ENCODE results near the gene ARID3A. TPM values are rescaled to one million over a fixed set of nuclear protein-coding genes. Genes with fewer than 3 reads are reported as not detected.

ARID3A gene
- total RNA-seq, 1 experiment from 2014 or later = 12.2 TPM

DNA sequence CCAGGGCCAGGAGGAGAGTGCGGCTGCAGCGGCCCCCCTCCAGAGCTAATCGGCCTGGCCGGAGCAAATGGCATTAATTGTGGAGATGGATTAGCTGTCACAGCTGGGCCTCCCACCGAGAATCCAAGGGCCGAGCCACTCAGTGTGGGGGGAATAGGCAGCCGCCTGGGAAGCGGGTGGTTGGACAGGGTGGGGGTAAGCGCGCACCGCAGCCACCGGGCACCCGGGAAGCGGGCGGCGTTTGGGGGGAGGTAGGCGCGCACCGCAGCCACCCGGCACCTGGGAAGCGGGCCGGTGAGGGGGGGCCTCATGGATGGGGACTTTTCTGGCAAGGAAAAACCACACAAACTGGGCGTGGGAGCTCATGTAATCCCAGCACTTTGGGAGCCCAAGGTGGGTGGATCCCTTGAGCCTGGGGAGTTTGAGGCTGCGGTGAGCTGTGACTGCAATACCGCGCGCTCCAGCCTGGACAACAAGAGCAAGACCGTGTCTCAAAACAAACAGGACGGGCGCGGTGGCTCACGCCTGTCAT lies 22.5 kb upstream of the ARID3A start:
- no peak for DNase-seq (ENCODE audit: low read depth)
- in situ Hi-C loops (cut with HindIII; ENCODE audit: low pct_unique_long_range_greater_than_20kb, low sequenced_read_pairs) = no loop called here

DNA sequence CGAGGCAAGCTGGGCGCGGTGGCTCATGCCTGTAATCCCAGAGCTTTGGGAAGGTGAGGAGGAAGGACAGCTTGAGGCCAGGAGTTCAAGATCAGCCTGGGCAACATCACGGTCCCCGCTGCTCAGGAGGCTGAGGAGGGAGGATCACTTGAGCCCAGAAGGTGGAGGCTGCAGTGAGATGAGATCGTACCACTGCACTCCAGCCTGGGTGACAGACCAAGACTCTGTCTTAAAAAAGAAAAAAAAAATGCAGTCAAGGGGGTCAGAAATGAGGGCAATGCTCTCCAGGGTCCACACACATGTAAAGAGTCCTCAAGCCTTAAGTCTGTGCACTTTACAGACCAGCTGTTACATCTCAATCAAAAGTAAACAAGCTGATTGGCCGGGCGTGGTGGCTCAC lies 21.3 kb upstream of the ARID3A start:
- in situ Hi-C loops (cut with HindIII; ENCODE audit: low pct_unique_long_range_greater_than_20kb, low sequenced_read_pairs) = no loop called here
- no peak for DNase-seq (ENCODE audit: low read depth)

DNA sequence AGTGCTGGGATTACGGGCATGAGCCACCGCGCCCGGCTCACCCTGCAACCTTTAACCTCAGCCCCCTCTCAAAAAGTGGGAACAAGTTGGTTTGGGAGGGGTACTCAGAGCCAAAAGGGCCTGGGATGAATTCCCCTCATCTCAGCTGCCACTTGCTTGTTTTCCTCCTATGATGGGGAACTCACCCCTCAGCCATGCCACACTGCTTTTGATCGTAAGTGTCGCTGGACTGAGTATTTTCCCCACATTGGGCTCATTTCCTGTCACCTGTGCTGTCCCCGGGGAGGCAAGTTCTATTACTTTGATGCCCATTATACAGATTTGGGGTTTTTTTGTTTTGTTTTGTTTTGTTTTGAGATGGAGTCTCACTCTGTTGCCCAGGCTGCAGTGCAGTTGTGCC lies 19.4 kb upstream of the ARID3A start:
- DNase-seq (ENCODE audit: low read depth) = no peak
- in situ Hi-C loops (cut with HindIII; ENCODE audit: low pct_unique_long_range_greater_than_20kb, low sequenced_read_pairs) = no loop called here

DNA sequence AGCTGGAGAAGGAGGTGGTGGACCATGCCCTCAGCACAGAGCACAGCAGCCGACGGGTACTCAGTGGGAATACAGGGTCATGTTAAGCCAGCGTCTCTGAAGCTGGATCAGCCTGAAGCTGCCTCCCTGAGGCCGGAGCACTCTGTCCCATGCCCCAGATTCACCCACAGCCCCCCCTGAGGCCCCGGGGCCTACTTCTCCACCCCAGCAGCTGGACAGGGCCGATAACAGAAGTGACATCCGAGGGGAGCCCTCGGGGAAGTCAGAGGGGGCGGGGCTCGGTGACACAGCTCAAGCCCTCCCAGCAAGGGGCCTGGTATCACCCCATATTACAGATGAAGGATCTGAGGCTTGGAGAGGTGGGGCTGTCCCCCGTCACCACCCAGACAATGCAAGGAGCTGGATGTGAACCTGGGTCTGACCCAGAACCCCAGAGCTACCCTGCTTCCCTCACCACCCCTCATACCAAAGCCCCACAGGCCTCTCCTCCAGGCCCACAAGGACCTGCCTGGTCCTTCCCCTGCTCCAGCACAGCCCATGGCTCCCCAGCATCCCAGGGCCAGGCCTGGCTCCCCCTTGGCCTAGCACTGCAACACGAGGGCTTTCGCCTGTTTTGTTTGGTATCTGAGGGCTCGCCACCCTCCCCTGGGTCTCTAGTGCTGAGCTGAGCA lies 18.5 kb upstream of the ARID3A start:
- in situ Hi-C loops (cut with HindIII; ENCODE audit: low pct_unique_long_range_greater_than_20kb, low sequenced_read_pairs) = no loop called here

DNA sequence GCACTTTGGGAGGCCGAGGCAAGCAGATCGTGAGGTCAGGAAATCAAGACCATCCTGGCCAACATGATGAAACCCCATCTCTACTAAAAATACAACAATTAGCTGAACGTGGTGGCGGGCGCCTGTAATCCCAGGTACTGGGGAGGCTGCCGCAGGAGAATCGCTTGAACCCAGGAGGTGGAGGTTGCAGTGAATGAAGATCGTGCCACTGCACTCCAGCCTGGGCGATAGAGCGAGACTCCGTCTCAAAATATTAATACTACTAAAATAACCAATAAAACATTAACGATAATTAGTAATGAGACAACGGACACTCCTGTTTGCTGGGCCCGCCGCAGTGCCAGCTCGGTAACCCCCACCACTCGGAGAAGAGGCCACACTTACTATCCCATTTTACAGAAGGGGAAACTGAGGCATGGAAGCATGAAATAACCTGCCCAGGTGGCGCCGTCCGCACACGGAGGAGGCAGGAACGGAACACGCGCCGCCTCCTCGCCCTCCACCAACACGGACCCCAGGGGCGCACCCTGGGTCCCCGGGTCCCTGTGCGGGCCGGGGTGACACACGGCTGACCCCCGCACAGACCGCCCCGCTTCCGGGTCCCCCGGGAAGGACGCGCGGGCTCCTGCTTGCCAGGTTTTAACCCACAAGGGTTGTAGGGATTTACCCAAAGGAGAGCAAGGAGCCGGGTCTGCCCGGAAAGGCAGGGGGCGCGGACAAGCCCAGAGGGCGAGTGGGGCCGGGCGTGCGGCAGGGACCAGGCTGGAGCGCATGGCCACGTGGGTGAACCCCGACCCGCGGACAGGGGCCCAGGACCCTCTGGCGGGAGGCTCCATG lies 14.4 kb upstream of the ARID3A start:
- no peak for DNase-seq (ENCODE audit: low read depth)
- in situ Hi-C loops (cut with HindIII; ENCODE audit: low pct_unique_long_range_greater_than_20kb, low sequenced_read_pairs) = no loop called here

More for the DNA sequence above, 18.5 kb upstream of the ARID3A start:
- no peak for DNase-seq (ENCODE audit: low read depth)

DNA sequence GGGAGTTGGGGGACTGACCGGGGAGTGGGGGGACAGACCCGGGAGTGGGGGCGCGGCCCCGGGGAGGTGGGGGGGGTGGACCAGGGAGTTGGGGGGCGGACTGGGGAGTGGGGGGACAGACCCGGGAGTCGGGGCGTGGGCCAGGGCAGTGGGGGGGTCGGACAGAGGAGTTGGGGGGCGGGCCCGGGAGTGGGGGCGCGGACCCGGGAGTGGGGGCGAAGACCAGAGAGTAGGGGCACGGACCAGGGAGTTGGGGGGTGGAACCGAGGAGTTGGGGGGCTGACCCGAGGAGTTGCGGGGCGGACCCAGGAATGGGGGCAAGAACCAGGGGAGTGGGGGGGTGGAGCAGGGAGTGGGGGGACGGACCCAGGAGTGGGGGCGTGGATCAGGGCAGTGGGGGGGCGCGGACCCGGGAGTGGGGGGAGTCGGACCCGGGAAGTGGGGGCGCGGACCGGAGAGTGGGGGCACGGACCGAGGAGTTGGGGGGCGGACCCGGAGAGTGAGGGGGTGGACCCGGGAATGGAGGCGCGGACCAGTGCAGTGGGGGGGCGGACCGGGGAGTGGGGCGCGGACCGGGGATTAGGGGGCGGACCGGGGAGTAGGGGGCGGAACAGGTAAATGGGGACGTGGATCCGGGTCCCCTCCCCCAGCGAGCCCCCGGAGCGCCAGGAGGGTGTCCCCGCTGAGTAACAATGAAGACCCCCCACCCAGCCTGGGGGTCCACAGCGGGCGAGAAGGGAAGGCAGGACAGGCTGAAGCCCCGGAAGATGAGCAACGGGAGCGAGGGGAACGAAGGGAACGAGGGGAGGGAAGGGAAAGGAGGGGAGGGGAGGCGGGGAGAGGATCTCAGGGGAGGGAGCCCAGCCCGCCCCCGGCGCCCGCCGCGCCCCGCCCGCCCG lies 13.4 kb upstream of the ARID3A start:
- in situ Hi-C loops (cut with HindIII; ENCODE audit: low pct_unique_long_range_greater_than_20kb, low sequenced_read_pairs) = no loop called here
- DNase-seq (ENCODE audit: low read depth) = no peak

DNA sequence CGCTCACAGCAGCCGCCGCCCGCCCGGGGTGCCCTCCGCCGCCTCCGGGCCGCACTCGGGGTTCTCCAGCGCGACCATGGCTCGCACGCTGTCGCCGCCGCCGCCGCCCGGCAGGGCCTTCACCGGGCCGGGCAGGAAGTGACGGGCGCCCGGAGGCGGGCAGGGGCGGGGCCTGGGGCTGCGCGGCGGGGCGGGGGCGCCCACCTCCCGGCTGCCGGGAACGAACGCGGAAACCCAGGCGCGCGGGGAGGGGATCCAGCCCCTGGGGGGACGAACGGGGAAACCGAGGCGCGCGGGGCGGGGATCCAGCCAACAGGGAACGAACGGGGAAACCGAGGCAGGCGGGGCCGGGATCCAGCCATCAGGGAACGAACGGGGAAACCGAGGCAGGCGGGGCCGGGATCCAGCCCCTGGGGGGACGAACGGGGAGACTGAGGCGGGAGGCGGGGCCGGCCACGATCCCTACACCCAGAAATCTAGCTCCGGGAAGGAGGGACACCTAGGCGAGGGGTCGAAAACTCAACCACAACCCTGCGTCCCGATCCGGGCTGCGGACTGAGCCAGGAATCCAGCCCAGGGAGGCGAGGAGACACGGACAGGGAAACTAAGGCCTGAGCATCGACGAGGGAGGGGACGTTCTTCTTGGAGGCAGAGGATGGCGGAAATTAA lies 12.6 kb upstream of the ARID3A start, which contains the start of gene R3HDM4:
Gene R3HDM4, minus strand, starts transcription at position 140 of the 669 bp plus-strand sequence. Its CDS starts 62 bp downstream, at position 78.
- no peak for DNase-seq (ENCODE audit: low read depth)
- in situ Hi-C loops (cut with HindIII; ENCODE audit: low pct_unique_long_range_greater_than_20kb, low sequenced_read_pairs) = no loop called here

DNA sequence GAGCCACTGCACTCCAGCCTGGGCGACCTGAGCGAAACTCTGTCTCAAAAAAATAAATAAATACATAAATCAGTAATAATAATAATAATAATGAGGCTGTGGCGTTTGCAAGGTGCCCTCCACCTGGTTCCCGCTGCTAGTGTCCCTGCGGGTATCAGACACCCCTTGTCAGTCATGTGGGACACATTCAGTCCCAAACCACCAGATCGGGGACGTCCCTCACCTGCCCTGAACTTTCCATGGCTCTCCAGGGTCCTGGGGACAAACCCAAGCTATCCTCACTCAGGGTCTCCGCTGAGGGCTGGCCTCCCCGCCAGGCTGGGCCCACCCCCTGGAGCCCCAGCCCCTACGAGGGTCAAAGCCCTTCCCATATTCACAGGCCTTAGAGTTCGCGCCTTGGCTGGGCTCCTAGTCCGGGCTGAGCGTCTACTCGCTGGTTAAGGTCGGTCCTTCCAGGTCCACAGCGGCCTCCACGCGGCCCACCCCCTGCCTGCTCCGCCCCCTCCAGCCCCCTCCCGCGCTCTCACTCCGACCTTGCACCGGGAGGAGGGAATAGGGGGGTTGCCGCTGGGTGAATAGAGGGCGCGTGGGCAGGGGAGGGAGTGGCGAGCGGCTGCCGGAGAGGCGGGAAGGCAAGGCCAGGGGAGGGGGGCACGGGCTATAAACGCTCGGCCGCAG lies 9.1 kb upstream of the ARID3A start:
- no peak for DNase-seq (ENCODE audit: low read depth)
- in situ Hi-C loops (cut with HindIII; ENCODE audit: low pct_unique_long_range_greater_than_20kb, low sequenced_read_pairs) = no loop called here

DNA sequence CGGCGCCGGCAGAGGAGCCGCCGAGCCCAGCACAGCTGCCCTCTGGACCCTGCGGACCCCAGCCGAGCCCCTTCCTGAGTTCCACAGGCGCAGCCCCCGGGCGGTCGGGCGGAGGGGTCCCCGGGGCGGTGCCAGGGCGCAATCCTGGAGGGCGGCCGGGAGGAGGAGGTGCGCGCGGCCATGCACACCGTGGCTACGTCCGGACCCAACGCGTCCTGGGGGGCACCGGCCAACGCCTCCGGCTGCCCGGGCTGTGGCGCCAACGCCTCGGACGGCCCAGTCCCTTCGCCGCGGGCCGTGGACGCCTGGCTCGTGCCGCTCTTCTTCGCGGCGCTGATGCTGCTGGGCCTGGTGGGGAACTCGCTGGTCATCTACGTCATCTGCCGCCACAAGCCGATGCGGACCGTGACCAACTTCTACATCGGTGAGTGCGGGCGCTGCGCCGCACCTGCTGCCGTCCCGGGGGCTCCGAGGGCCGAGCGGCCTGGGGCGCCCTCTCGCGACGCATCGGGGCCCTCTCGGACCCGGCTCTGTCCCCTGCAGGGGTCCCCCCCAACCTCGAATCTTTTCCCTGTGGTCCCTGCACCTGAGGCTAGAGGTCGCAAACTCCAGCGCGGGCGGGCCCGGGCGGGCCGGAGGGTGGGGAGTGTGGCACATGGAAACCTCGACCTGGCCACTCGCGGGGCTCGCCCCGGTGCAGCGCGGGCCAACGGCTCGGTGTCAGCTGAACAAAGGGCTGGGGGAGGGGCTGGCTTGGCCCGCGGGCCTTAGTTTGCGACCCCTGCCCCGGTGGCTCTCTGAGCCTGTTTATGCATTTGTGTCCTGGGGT lies 8.3 kb upstream of the ARID3A start, which contains the start of gene KISS1R:
Gene KISS1R, plus strand, starts transcription at position 11 of the 829 bp plus-strand sequence. Its CDS starts 170 bp downstream, at position 181.
- no peak for DNase-seq (ENCODE audit: low read depth)
- in situ Hi-C loops (cut with HindIII; ENCODE audit: low pct_unique_long_range_greater_than_20kb, low sequenced_read_pairs) = no loop called here

DNA sequence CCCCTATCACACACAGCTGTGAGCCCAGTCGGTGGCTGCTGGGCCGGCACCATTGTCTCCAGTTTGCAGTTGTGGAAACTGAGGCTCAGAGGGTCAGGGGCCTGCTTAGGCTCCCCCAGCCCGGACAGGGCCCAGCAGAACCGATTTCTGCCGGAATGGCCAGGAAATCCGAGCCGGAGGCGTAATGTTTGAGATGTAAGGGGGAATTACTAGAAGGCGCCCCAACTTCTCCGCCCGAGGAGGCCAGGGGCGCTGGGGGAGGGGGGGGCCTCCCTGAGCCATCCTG lies 7.7 kb upstream of the ARID3A start:
- in situ Hi-C loops (cut with HindIII; ENCODE audit: low pct_unique_long_range_greater_than_20kb, low sequenced_read_pairs) = no loop called here
- no peak for DNase-seq (ENCODE audit: low read depth)

DNA sequence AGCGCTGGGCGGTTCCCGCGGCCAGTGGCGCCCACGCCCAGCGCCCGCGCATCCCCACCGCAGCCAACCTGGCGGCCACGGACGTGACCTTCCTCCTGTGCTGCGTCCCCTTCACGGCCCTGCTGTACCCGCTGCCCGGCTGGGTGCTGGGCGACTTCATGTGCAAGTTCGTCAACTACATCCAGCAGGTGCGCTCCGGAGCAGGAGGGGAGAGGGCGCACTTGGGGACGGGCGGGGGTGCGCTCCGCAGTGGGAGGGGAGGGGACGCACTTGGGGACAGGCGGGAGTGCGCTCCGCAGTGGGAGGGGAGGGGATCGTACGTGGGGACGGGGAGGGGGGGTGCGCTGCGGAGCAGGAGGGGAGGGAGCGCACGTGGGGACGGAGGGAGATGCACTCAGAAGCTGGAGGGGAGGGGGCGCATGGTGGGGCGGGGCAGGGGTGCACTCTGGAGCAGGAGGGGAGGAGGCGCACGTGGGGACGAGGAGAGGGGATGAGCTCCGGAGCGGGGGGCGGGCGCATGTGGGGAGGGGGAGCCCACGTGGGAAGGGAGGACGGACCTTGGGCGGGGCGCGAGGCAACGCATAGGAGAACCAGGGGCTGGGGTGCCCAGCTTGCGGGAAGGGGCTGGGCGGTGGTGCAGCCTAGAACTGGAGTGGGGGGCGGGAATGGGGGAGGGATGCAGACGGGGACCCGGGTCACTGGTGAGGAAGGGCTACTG lies 7.2 kb upstream of the ARID3A start:
- in situ Hi-C loops (cut with HindIII; ENCODE audit: low pct_unique_long_range_greater_than_20kb, low sequenced_read_pairs) = no loop called here
- DNase-seq (ENCODE audit: low read depth) = no peak

DNA sequence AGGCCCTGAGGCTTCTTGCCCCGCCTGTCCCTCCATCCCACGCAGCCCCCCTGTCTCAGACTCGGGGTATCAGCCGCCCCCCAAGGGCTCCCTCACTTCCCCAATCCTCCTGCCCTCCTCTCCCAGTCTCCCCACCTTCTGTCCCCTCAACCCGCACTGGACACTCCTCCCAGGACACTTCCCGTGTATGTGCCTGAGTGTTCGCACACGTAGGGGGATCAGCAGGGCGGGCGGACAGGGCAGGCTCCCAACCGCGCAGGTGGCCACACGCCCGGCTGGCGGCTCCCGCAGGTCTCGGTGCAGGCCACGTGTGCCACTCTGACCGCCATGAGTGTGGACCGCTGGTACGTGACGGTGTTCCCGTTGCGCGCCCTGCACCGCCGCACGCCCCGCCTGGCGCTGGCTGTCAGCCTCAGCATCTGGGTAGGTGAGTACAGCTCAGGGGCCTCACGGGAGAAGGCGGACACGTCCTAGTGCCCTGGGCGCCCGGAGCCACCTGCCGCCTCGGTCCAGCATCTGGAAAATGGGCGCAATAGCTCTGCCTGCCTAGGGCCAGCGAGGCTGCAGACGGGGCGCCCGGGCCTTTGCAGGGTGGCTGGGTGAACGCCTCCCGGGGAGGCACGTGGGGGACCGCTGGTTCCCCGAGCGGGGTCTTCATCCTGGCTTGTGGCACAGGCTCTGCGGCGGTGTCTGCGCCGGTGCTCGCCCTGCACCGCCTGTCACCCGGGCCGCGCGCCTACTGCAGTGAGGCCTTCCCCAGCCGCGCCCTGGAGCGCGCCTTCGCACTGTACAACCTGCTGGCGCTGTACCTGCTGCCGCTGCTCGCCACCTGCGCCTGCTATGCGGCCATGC lies 6.4 kb upstream of the ARID3A start:
- DNase-seq (ENCODE audit: low read depth) = no peak
- in situ Hi-C loops (cut with HindIII; ENCODE audit: low pct_unique_long_range_greater_than_20kb, low sequenced_read_pairs) = no loop called here

DNA sequence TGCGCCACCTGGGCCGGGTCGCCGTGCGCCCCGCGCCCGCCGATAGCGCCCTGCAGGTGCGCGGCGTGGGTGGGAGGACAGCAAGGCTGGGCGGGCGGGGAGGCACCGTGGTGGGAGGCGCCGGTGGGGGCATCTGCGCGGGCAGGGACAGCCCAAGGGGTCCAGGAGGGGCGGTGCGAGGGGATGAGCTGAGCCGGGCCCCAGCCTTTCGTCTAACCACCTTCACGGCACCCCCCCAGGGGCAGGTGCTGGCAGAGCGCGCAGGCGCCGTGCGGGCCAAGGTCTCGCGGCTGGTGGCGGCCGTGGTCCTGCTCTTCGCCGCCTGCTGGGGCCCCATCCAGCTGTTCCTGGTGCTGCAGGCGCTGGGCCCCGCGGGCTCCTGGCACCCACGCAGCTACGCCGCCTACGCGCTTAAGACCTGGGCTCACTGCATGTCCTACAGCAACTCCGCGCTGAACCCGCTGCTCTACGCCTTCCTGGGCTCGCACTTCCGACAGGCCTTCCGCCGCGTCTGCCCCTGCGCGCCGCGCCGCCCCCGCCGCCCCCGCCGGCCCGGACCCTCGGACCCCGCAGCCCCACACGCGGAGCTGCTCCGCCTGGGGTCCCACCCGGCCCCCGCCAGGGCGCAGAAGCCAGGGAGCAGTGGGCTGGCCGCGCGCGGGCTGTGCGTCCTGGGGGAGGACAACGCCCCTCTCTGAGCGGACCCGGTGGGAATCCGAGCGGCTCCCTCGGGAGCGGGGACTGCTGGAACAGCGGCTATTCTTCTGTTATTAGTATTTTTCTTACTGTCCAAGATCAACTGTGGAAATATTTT lies 5.6 kb upstream of the ARID3A start:
- in situ Hi-C loops (cut with HindIII; ENCODE audit: low pct_unique_long_range_greater_than_20kb, low sequenced_read_pairs) = no loop called here
- no peak for DNase-seq (ENCODE audit: low read depth)

DNA sequence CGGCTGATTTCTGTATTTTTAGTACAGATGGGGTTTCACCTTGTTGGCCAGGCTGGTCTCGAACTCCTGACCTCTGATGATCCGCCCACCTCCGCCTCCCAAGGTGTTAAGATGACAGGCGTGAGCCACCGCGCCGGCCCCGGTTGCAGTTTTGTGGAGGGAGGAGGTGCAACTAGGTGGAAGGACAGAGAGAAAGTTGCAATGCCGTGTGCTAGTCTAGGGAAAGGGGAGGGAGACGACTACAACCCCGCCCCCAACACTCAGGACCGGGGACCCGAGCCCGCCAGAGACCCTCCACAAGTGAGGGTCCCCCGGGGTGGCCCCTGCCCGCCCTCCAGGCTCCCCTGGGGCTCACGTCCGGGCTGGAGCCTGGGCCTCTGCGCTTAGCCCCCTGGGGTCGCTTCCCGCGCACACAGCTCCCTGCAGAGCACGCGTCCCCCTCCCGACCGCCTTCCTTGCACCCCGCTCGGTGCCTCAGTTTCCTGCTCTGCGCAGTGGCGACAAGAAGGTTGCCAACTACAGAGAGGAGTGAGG lies 1.2 kb upstream of the ARID3A start:
- in situ Hi-C loops (cut with HindIII; ENCODE audit: low pct_unique_long_range_greater_than_20kb, low sequenced_read_pairs) = no loop called here
- DNase-seq (ENCODE audit: low read depth) = no peak
